Naive thymus-derived CD8-positive, alpha-beta T cell (primary cell): ENCODE results near the gene DLG2. TPM values are rescaled to one million over a fixed set of nuclear protein-coding genes. Genes with fewer than 3 reads are reported as not detected.

ENCODE experiments used
- ATAC-seq, 2 donors: fragments of 150-1000 bp; cut with Tn5 transposase in 1 of 2; sonication (Bioruptor Pico), chemical (Tn5 transposase) in 1 of 2; 1 replicate in 1 of 2; 2 replicates in 1 of 2; pipeline ENCODE4 v1.10.0; 2021; ENCODE audit warnings: mild to moderate bottlenecking in 2 of 2, moderate library complexity in 2 of 2
- POLR2A ChIA-PET: fragments of 350-600 bp; sonication (Branson Sonifier 250); formaldehyde crosslinking; loops from one replicate; lab custom pipeline; 2021; ENCODE audit warnings: antibody characterized with exemption; lab: Charles Lee
- DNase-seq, 10 donors: peaks; one replicate each; pipeline versions ENCODE4 v3.0.0 to v3.0.0-alpha.2; 2020 to 2022
- H3K27ac Mint-ChIP-seq, 10 donors: one replicate each; pipeline ENCODE4 v1.8.0; 2020 to 2022; ENCODE audit warnings: mild to moderate bottlenecking in 10 of 10, mixed read lengths in 10 of 10, moderate library complexity in 4 of 10, inconsistent platforms in 1 of 10
- H3K27me3 Mint-ChIP-seq, 5 donors: one replicate each; pipeline ENCODE4 v1.8.0; 2021 to 2022; ENCODE audit warnings: mixed read lengths in 5 of 5
- H3K36me3 Mint-ChIP-seq, 3 donors: one replicate each; pipeline ENCODE4 v1.8.0; 2020 to 2022; ENCODE audit warnings: mixed read lengths in 3 of 3, mild to moderate bottlenecking in 2 of 3, inconsistent platforms in 1 of 3
- H3K4me1 Mint-ChIP-seq, 4 donors: one replicate each; pipeline ENCODE4 v1.8.0; 2021 to 2022; ENCODE audit warnings: mixed read lengths in 4 of 4
- H3K4me3 Mint-ChIP-seq, 10 donors: one replicate each; pipeline ENCODE4 v1.8.0; 2020 to 2022; ENCODE audit warnings: mild to moderate bottlenecking in 10 of 10, mixed read lengths in 10 of 10, moderate library complexity in 6 of 10, inconsistent platforms in 1 of 10
- H3K9me3 Mint-ChIP-seq, 9 donors: one replicate each; pipeline ENCODE4 v1.8.0; 2020 to 2022; ENCODE audit warnings: mixed read lengths in 9 of 9, mild to moderate bottlenecking in 3 of 9, inconsistent platforms in 1 of 9, moderate library complexity in 1 of 9
- polyA plus RNA-seq, 3 donors: library from polyadenylated mRNA; unstranded; fragments of 300-500 nt; fragmentation: Illumina TruSeq; gene quantifications; one replicate each; pipeline ENCODE4 v1.2.3, GENCODE V29; 2021
- total RNA-seq, 8 experiments: library from RNA in 2 of 8; stranded (reverse) in 2 of 8; gene quantifications; one replicate each; pipeline ENCODE4 v1.2.3 and lab custom pipeline; 2021 to 2026

Gene DLG2
- total and polyA plus RNA-seq, 5 experiments from 2014 or later = 0.86 to 6.2 (median 2.5) TPM

DNA sequence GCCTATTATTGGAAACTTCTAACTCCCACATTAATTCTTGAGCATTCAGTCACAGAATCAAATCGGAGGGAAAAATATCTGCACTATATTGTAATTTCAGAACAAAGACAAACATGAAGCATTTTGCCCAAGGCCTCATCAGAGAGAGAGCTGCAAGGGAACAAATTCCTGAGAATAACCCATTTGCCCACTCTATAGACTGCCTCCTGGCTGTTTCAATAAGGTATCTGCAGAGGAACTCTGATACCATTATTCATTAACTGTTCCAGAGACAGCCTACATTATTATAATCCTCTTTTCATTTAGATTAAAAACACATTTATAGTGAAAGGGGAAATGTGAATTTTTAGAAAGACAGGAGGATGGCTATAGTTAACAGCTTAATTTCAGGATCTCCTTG is 663.9 kb downstream of the DLG2 start:
- Mint-ChIP-seq H3K4me3 (no peak overlapping the region), H3K36me3 (peaks cover 0 to 10% (median 0%) of the 10 kb centered on the region in 3 donors), H3K9me3 (peaks cover 5 to 41% (median 15%) of the 10 kb centered on the region in 9 donors), H3K27me3 (no peaks in the 10 kb centered on the region), H3K27ac (no peak overlapping the region), H3K4me1 (no peaks in the 10 kb centered on the region)
- POLR2A ChIA-PET = no interaction called here
- DNase-seq = no peak
- ATAC-seq = no peak

GRCh38 chr11:84962018-84962417 is 665.1 kb downstream of the DLG2 start:
- Mint-ChIP-seq H3K36me3 (peaks cover 0 to 11% (median 0%) of the 10 kb centered on the region in 3 donors), H3K27me3 (no peaks in the 10 kb centered on the region), H3K9me3 (peaks cover 5 to 41% (median 18%) of the 10 kb centered on the region in 9 donors), H3K4me3 (no peak overlapping the region), H3K27ac (no peak overlapping the region), H3K4me1 (no peaks in the 10 kb centered on the region)
- DNase-seq (no peak), ATAC-seq (no peak)
- POLR2A ChIA-PET = no interaction called here

DNA sequence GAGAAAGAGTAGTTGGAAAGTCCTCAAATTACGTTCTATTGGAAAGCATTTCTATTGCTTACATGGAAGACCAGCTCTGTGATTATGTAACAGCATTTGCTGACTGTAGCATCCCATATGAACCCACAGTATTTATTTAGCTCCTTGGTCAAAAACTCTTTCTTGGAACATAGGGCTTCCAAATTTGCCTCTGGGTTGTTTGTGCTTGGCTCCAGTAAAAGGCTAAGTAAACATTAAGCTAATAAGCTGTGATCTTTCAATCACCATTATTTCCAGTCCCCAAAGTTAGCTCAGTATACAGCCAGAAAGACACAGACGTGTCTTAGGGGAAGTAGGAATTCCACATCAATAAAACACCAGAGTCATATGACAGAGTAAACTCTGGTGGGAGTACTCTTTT is 668.8 kb downstream of the DLG2 start:
- H3K27ac Mint-ChIP-seq = no peak overlapping the region
- no peak for ATAC-seq
- no peaks in the 10 kb centered on the region for H3K4me1 Mint-ChIP-seq

GRCh38 chr11:84950569-84951270 is 676.4 kb downstream of the DLG2 start:
- Mint-ChIP-seq H3K27me3 (no peaks in the 10 kb centered on the region), H3K27ac (no peak overlapping the region), H3K36me3 (peaks cover 0 to 12% (median 3%) of the 10 kb centered on the region in 3 donors), H3K4me1 (no peaks in the 10 kb centered on the region), H3K4me3 (no peak overlapping the region), H3K9me3 (peaks cover 7 to 68% (median 28%) of the 10 kb centered on the region in 9 donors)
- ATAC-seq = no peak
- DNase-seq = no peak
- POLR2A ChIA-PET = no interaction called here

More for the DNA sequence above, 668.8 kb downstream of the DLG2 start:
- Mint-ChIP-seq H3K36me3 (peaks cover 0 to 11% (median 0%) of the 10 kb centered on the region in 3 donors), H3K9me3 (peaks cover 12 to 56% (median 17%) of the 10 kb centered on the region in 9 donors), H3K27me3 (no peaks in the 10 kb centered on the region), H3K4me3 (no peak overlapping the region)
- no peak for DNase-seq
- POLR2A ChIA-PET = no interaction called here

DNA sequence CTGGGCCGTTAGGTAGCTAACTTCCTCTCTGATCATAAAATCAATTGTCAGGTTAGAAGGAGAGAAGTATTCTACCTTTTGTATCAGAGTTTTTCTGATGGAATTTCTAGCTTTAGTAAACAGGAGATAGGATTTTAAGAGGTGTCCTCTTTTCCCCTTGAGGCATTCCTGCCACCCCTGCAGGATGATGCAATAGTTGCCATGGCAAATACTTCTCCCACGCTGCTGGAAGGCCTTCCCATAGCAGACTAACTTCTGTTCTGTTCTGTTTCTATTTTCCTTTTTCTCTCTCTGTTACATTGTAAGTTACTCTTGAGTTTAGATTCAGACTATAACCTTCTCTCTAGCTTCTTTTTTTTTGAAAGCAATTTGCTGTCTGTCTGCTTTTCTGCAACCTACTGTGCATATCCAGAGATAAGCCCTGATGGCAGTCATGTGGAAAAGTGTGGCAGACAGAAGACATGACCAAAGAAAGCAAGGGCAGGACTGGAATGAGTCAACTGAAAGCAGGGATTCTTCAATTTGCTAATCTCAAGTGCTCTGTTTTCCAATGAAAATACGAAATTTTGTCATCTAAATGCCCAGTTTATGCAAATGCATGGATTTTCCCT is 679.1 kb downstream of the DLG2 start:
- Mint-ChIP-seq H3K4me3 (no peak overlapping the region), H3K4me1 (no peaks in the 10 kb centered on the region), H3K36me3 (peaks cover 0 to 17% (median 3%) of the 10 kb centered on the region in 3 donors), H3K9me3 (peaks cover 14 to 76% (median 33%) of the 10 kb centered on the region in 9 donors), H3K27me3 (no peaks in the 10 kb centered on the region), H3K27ac (no peak overlapping the region)
- no peak for DNase-seq
- ATAC-seq = no peak
- POLR2A ChIA-PET = no interaction called here

- peaks cover 16 to 81% (median 35%) of the 10 kb centered on the region in 9 donors for H3K9me3 Mint-ChIP-seq
- POLR2A ChIA-PET = no interaction called here
- DNase-seq = no peak
- no peak overlapping the region for H3K4me3 Mint-ChIP-seq
- no peak for ATAC-seq
- H3K36me3 Mint-ChIP-seq = peaks cover 0 to 23% (median 3%) of the 10 kb centered on the region in 3 donors
- no peaks in the 10 kb centered on the region for H3K27me3 Mint-ChIP-seq
- H3K27ac Mint-ChIP-seq = no peak overlapping the region
- H3K4me1 Mint-ChIP-seq = no peaks in the 10 kb centered on the region
These were observed 680.1 kb downstream of the DLG2 start for GRCh38 chr11:84947070-84947469.

DNA sequence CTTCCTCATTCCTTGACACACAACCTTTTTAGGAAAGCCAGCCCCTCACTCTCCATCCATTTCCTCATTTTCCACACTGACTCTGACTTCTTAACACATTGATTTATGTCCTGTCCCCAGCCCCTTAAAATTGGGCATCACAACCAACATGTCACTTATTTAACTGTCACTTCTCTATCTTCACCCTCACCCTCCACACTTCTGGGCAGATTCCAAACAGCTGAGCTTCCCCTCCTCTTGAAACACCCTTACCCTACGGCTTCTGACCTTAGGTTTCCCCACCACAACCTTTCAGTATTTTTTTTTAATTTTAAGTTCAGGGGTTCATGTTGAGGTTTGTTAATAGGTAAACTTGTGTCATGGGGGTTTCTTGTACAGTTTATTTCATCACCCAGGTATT is 696.3 kb downstream of the DLG2 start:
- peaks cover 0 to 29% (median 0%) of the 10 kb centered on the region in 3 donors for H3K36me3 Mint-ChIP-seq
- no peak overlapping the region for H3K4me3 Mint-ChIP-seq
- DNase-seq (no peak), ATAC-seq (no peak)
- no peaks in the 10 kb centered on the region for H3K27me3 Mint-ChIP-seq
- POLR2A ChIA-PET = no interaction called here
- H3K9me3 Mint-ChIP-seq = peaks cover 8 to 59% (median 28%) of the 10 kb centered on the region in 9 donors
- H3K4me1 Mint-ChIP-seq = no peaks in the 10 kb centered on the region
- H3K27ac Mint-ChIP-seq = no peak overlapping the region

DNA sequence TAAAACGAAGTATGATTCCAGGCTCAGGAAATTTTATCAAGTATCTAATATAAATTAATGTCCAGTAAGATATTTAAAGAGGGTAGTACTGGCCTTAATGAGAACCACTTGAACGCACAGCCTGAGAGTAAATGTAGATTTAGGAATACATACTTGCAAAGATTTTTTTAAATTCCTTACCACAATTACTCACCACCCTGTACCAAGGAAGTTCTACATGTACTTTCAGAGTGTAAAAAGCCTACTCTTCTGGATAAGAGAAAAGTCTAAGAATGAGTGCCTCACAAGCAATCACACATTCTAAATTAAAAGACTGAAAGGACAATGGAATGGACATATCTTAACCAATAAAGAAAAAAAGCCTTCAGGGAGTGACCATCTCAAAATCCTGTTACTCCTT is 697.4 kb downstream of the DLG2 start:
- Mint-ChIP-seq H3K36me3 (peaks cover 0 to 20% (median 0%) of the 10 kb centered on the region in 3 donors), H3K9me3 (peaks cover 8 to 58% (median 26%) of the 10 kb centered on the region in 9 donors), H3K27me3 (peaks cover 0 to 1% (median 0%) of the 10 kb centered on the region in 5 donors), H3K27ac (no peak overlapping the region), H3K4me1 (no peaks in the 10 kb centered on the region), H3K4me3 (no peak overlapping the region)
- POLR2A ChIA-PET = no interaction called here
- DNase-seq (no peak), ATAC-seq (no peak)

DNA sequence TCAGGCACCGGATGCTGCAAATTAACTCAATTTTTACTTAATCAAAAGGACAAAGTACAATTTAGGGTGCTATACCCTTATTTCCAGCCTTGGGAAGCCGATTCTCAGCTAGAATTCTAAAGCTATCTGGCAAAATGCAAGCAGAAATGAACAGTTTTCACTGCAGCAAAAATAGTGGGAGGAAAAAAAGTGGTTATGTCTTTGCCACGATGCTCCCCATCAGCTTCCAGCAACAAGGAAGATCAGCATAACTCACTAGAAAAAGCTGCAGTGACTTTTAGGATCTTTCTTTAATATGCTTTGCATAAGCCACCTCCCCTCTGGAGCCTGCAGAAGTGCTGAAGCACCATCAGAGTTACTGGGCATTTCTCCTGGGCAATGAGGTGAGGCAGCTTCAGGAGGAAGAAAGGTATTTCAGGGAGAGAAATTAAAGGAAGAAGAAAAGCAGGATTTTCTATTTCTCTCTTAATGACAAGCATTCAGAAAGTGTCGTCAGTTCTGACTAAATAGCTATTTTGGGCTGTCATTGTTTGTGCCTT is 702.9 kb downstream of the DLG2 start:
- H3K36me3 Mint-ChIP-seq = peaks cover 0 to 2% (median 0%) of the 10 kb centered on the region in 3 donors
- H3K9me3 Mint-ChIP-seq = peaks cover 3 to 26% (median 17%) of the 10 kb centered on the region in 9 donors
- peaks cover 0 to 2% (median 0%) of the 10 kb centered on the region in 5 donors for H3K27me3 Mint-ChIP-seq
- POLR2A ChIA-PET = no interaction called here
- no peak overlapping the region for H3K4me3 Mint-ChIP-seq
- H3K27ac Mint-ChIP-seq = no peak overlapping the region
- no peaks in the 10 kb centered on the region for H3K4me1 Mint-ChIP-seq
- ATAC-seq (no peak), DNase-seq (no peak)

DNA sequence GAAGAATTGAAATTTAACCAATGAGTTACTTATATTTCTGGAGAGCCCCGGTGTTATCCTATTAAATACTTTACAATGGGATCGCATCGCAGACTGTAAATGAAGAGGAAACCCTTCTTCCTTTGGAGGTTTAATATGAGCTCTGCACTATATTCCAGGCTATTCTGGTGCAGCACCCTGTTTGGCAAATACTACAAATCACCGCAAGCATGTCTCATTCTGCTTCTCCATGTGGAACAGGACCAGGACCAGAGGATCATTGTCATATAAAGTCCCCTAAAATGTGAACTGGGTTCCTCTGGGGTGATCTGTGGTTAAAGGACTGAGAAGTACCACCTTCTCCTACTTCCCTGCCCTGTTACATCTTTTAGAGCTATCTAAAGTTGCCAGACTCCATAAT is 703.7 kb downstream of the DLG2 start:
- Mint-ChIP-seq H3K4me1 (no peaks in the 10 kb centered on the region), H3K4me3 (no peak overlapping the region), H3K27ac (no peak overlapping the region), H3K36me3 (peaks cover 0 to 2% (median 0%) of the 10 kb centered on the region in 3 donors), H3K9me3 (peaks cover 4 to 33% (median 18%) of the 10 kb centered on the region in 9 donors), H3K27me3 (peaks cover 0 to 2% (median 0%) of the 10 kb centered on the region in 5 donors)
- ATAC-seq (no peak), DNase-seq (no peak)
- POLR2A ChIA-PET = no interaction called here

DNA sequence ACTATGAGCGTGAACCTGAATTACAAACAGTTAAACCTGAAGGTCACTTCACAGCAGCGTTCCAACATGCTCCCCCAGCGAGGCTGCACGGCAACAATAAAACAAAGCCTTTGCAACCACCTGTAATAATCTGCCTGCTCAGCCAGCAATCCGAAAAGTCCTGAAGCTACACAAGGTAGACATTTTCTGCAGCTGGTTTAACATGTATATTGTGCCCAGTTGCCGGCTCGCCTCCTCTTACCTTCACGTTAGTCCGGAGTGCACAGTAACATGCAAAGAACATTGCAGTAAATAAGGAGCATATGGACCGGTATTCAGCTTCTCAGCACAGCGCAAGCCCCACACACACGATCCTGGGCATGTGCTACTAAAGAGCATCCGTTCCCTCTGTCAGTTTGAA is 704.3 kb downstream of the DLG2 start:
- Mint-ChIP-seq H3K36me3 (peaks cover 0 to 2% (median 0%) of the 10 kb centered on the region in 3 donors), H3K9me3 (peaks cover 4 to 37% (median 19%) of the 10 kb centered on the region in 9 donors), H3K4me3 (no peak overlapping the region), H3K4me1 (no peaks in the 10 kb centered on the region), H3K27ac (no peak overlapping the region), H3K27me3 (peaks cover 0 to 2% (median 0%) of the 10 kb centered on the region in 5 donors)
- DNase-seq (no peak), ATAC-seq (no peak)
- POLR2A ChIA-PET = no interaction called here

DNA sequence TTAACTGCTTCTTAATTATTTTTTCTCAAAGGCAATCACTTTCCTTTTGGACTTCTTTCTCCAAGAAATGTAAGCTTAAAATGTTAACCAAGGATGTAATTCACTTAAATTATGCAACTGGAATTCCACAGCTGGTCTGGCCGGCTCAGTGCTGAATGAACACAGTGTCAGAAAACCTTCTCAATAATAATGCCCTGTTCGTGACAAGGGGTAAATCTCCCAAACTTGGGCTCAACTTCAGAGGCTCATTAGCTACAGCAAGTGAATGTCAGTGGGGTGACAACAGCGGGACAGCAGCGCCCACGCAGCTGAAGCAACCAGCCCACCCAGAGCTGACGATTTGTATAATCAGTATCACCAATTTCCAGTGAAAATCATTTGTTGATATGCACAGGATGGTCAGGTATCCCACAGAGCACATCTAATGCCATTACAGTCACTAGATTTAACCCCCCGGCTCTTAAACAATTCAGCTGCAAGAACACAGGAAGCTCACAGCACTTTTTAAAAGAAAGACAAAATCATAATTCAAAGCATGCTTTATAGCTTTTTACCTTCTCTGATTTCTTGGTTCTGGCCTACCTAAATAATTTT is 704.8 kb downstream of the DLG2 start:
- POLR2A ChIA-PET = no interaction called here
- H3K4me1 Mint-ChIP-seq = no peaks in the 10 kb centered on the region
- H3K36me3 Mint-ChIP-seq = peaks cover 0 to 2% (median 0%) of the 10 kb centered on the region in 3 donors
- DNase-seq (no peak), ATAC-seq (no peak)
- no peak overlapping the region for H3K4me3 Mint-ChIP-seq
- H3K9me3 Mint-ChIP-seq = peaks cover 4 to 37% (median 19%) of the 10 kb centered on the region in 9 donors
- H3K27ac Mint-ChIP-seq = no peak overlapping the region
- H3K27me3 Mint-ChIP-seq = peaks cover 0 to 2% (median 0%) of the 10 kb centered on the region in 5 donors

DNA sequence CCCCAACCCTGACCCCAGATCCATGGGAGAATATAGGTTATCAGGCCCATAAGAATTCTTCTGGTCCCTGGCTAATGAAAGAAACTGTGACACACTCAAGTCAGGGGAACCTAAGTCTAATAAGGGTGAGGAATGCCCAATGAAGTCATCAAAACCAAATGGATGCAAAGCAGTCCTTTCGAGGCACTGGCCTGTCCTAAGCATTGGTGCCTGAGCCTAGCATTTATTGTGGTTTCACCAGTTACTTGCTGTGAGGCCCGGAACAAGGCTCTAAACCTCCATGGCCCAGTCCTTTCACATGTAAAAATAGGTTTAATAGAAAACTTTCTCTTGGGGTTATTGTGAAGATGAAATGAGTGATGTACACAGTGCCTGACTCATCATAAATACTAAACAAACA is 712.6 kb downstream of the DLG2 start:
- no peak overlapping the region for H3K4me3 Mint-ChIP-seq

More for the DNA sequence above, 712.6 kb downstream of the DLG2 start:
- Mint-ChIP-seq H3K4me1 (no peaks in the 10 kb centered on the region), H3K9me3 (peaks cover 0 to 43% (median 19%) of the 10 kb centered on the region in 9 donors), H3K36me3 (peaks cover 0 to 6% (median 0%) of the 10 kb centered on the region in 3 donors), H3K27me3 (no peaks in the 10 kb centered on the region), H3K27ac (no peak overlapping the region)
- DNase-seq = no peak
- no peak for ATAC-seq
- POLR2A ChIA-PET = no interaction called here
